Esophagus mucosa (tissue), 1 donor: ENCODE data around the gene PIK3CD. TPM values are rescaled to one million over a fixed set of nuclear protein-coding genes. Genes with fewer than 3 reads are reported as not detected.

Experiments used
- ATAC-seq: fragments of 200-7000 bp; cut with Tn5 transposase; one replicate; pipeline ENCODE4 v1.9.1; 2020
- total RNA-seq: library from RNA; stranded (reverse); gene quantifications from one replicate; pipeline ENCODE4 v1.2.4, GENCODE V29; 2023
- donor health status: DM: yes; HTN: yes; CAD: no.

Gene PIK3CD
- total RNA-seq: 6.2 TPM

DNA sequence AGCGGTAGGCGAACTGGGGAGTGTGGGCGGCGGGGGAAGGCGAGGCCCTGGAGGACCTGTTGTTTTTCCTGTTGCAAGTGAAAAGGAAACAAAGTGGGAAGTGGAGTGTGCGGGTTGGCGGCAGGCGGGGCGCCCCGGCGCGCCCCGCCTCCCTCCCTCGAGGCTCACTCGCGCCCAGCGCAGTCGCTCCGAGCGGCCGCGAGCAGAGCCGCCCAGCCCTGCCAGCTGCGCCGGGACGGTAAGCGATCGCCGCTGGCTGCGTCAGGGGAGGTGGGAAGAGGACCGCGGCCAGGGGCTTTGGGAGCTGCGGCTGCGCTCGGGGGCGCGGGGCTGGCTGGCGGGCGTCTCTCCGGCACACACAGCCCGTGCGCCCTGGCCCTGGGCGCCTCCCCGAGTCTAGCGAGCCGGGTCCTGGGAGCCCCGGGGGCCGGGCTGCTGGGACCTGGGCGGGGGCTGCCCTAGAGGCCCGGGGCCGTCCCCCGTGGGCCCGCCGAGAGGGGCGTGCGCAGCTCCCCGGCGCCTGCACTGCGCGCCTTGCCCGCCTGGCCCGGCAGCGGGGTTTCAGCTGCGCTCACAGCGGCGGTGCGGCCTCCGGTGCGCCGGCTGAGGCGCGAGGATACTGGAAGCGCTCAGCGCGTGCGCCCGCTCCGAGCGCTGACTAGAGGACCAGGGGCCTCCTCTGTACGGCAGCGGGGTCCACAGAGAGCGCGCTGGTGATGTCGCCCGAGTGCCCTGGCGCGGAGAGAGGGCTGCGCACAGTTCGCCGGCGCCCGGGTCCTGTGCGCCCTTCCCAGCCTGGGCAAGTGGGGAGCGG, at the start of gene PIK3CD:
PIK3CD (plus strand) TSS at position 167 of the 814 bp plus-strand sequence. CDS start 58,725 bp downstream, outside the sequence.
- ATAC-seq: peak; percentile 68

DNA sequence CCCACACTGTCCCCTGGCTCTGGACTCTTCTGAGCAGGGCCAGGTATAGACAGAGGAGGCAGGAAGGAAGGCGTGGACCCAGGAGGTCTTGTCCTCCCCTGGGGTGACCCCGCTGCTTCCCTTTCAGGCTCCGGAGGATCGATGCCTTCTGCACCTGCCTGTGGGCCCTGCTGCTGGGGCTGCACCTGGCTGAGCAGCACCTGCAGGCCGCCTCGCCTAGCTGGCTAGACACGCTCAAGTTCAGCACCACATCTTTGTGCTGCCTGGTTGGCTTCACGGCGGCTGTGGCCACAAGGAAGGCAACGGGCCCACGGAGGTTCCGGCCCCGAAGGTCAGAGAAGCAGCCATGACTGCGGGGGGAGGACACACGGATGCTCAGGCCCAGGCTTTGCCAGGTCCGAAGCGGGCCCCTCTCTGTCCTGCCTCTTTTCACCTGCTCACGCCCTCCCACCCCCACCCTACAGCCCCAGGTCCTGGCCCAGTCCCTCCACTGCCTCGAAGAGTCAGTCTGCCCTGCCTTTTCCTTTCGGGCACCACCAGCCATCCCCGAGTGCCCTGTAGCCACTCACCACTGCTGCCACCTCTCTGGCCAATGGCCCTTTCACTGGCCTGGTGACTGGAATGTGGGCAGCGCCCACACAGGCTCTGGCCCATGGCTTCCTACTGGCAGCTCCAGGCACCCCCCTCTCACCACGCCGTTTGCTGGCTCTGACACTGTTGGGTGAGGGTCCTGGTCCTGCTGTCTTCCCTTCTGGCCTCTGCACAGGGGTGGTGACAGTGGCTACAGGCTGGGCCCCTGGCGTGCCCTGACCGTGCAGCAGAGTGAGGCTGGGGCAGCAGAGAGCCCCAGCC, 49.4 kb upstream of the PIK3CD start:
- ATAC-seq: no peak

DNA sequence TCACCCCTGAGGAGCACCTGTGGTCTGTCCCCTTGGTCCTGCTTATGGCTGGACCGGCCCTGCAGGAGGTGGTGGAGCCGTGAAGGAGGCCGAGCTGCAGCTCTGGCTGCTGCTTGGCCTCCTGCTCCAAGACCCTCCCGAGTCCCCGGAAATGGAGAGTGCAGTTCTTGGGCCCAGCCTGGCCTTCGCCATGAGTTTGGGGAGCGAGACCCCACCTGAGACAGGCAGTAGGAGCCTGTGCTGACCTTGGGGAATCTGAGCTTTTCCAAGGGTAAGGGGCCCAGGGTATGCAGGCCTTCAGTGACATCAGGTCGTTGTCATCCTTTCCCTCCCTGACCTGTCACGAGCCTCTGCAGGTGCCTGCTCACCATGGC, 48.8 kb upstream of the PIK3CD start:
- no peak for ATAC-seq

DNA sequence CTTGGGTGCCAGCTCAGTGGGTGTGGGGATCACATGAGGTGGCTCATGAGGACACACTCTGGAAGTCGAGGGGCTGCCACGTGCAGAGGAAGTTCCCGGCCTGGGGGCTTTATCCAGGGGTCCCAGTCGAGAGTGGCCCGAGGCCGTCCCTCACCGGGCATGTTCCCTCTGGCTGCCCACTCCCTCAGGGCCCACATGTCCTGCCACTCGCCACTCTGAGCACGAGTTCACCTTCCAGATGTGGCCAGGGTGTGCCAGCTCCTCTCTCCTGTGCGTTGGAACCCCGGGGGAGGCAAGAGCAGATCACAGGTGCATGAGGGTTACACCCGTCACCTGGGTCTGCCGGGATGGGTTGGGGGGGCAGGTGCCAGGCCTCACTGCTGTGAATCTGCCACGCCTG, 48.2 kb upstream of the PIK3CD start:
- no peak for ATAC-seq

DNA sequence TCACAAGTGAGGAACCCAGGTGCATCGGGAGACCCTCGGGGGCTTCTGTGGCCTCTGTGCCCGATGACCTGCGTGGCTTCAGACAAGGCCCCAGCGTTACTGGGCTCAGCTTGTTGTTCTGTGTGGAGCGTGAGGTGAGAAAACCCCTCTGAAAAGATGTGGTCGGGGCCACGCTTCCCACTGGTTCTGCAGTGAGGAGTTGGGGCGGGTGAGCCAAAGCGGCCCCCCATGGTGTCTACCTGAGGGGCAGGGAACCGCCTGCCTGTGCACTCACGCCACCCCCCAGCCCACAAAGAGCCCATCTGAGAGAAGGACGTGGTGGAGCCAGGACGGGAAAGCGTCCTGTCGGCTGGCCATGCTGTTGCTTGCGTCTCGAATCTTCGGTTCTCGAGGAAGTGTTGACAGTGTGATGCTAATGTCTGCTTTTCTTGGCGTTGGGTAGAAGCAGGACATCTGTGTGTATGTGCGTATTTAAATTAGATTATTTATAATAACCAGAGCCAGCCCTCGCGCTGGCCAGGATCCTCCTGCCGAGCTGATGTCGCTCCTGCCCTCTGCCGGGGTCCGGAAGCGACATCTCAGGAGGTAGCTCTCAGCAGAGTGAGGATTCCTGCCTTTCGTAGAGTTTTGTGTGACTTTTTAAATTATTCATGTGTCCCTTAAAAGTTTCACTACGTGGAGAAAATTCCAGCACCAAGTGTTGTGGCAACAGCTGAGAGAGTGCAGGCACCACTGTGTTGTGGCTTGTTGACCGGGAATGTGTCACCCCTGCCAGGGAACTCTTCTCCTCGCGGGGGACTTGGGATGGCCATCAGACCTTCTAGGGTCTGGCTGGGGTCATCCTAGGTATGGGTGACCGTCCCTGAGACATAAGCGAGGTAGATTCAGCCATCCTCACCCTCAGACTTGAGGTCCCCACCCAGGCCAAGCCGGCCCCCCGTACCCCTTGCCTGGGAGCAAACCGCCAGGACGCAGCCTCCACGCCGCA, 47.5 kb upstream of the PIK3CD start:
- ATAC-seq: no peak

DNA sequence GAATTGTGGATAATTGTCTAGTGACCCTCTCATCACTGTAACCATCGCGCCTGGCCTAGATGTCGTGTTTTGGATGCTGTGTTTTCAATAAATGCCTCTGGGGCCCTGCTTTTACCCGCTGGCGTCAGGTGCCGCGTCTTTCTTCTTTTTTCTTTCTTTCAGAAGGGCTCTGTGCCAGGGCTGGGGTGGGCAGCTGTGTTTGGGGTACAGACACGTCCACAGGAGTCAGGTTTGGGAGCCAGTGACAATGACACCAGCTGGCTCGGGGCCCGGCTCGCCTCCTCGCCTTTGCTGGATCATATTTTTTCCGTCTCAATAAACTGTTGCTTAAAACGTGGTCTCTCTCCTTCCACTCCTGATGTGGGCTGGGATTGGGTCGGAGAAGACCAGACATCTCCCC, 46.7 kb upstream of the PIK3CD start:
- ATAC-seq: no peak

DNA sequence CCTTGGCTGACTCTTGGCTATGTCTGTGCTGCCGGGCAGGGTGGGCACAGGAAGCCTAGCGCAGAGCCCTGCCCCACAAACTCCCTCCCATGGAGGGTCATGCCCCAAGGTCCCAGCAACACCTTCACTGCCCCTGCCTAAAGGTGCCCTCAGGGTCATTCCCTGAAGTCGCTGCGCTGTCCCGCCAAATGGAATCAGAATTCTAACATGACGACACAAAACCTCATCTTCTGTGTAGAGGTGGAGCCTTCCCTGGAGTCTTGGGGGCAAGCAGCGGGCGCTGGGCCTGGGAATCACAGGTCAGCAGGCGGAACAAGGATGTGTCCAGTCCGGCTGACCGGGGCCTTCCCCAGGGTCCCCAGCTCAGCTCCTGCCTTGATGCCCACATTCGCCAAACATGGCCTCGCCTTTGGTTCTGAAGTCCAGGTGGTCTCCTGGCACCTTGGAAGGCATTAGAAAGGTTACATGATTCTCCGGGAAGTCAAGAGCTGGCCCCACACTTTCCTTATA, 45.5 kb upstream of the PIK3CD start:
- ATAC-seq: no peak

DNA sequence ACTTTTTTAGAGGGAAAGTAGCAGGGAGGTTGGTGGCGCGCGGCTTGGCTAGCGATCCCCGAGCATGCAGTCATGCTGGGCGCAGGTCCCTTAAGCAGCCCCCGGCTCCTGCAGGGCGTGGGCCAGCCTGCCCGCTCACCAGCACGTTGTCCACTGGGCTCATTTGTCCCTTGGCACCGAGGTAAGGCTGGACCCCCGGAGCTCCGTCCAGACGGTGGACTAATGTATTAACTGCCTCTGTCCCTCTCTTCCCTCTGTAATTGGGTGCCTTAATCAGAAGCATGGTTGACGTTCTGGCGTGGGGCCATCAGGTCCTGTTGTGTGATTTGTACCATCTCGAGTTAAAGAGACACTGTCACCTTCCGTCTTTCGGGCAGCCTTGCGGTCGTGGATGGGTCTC, 45.1 kb upstream of the PIK3CD start:
- no peak for ATAC-seq

DNA sequence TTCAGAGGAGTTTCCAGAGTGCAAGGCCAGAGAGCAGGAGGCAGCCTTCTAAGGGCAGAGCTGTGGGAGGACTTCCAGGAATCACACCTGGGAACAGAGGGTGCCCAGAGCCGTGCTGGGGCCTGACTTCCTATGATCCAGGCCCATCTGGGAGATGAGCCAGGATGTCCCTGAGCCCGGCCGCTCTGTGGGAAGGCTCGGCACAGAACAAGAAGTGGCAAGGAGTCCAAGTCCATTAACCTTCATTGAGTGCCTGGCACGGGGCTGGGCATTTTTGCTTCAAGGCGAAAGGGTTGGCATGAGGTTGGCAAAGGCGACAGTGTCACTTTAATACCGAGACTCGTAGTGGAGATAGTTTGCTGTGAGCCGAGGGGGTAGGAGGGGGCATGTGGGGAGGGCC, 44.6 kb upstream of the PIK3CD start:
- no peak for ATAC-seq

DNA sequence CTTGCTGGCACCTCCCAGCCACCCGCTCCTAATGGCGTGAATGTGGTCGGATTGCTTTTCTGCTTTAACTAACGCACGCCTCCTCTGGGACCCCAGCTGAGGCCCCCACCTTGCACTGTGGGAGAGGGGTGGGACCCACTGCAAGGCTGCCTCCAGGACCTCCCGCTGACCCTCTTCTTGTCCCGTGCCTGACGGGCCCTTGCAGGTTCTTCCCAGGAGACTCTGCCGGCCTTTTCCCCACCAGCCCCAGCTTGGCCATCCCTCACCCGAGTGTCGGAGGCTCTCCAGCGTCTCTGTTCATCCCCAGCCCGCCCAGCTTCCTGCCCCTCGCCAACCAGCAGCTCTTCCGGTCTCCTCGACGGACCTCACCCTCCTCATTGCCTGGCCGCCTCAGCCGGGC, 44.2 kb upstream of the PIK3CD start:
- ATAC-seq: no peak

DNA sequence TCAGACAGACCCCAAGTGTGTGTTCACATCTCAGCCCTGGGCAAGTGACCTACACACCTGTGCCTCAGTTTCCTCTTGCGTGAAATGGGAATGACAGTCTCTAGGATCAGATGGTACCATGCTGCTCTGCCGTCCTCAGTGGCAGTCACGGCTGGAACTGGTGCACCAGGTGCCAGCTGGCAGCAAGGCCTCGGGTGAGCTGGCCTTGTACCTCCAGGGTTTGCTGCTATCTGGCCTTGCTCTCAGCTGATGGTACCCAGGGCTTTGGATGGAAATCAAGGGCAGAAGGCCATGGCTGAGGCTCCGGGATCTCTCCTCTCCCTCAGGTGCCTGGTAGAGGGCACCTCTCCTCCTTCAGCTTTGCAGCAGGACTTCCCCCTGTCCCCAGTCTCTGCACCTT, 41.5 kb upstream of the PIK3CD start:
- ATAC-seq: no peak

DNA sequence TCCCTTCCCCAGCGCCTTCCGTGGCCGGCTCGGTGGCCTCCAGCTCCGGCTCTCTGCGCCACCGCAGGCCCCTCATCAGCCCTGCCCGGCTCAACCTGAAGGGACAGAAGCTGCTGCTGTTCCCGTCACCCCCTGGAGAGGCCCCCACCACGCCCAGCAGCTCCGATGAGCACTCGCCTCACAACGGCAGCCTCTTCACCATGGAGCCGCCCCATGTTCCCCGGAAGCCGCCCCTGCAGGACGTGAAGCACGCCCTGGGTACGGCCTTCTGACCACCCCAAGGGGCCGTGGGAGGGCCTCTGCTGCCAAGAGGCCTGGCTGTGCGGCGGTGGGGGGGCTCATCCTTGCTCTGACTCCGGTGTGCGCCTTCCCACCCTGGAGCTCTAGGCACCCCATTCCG, 41.0 kb upstream of the PIK3CD start:
- ATAC-seq: no peak

DNA sequence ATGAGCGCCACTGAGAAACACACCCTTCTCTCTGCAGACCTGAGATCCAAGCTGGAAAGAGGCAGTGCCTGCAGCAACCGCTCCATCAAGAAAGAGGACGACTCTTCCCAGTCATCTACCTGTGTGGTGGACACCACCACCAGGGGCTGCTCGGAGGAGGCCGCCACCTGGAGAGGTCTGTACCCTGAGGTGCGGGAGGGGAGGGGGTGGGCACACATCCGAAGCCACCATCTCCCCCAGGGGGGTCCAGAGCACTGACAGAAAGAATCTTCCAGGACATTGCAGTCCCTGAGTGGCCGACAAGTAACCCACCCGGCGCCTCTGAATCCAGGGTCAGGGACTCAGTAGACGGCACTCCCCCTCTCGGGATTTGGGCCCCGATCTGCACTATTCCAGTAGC, 39.8 kb upstream of the PIK3CD start:
- no peak for ATAC-seq

DNA sequence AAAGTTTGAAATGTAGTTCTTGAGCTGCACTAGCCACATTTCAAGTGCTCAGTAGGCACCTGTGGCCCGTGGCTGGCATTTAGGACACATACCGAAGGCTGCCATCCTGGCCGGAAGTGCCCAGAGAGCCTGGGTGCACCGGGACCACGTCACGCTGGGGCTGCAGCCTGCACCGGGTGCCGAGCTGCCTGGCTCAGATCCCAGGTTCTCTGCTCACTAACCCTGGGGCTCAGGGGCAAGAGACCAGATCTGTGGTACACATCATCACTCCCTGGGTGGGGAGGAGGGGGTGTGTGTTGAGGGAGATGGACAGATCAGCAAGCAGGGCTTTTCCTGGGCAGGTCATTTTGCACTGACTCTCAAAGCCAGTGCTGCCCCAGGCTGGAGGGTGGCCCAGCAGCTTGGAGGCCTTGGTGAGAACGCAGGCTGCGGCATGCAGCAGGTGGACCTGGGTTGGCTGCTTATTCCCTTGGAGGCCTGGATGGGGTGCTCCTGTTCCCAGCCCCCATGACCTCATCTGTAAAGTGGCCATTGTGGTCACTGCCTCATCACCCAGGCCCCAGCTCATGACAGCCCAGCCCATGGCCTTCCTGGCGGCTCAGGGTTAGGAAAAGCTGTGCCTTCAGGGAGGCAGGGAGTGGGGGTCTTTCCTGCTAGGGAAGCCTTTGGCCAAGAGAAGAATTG, 39.2 kb upstream of the PIK3CD start:
- no peak for ATAC-seq

DNA sequence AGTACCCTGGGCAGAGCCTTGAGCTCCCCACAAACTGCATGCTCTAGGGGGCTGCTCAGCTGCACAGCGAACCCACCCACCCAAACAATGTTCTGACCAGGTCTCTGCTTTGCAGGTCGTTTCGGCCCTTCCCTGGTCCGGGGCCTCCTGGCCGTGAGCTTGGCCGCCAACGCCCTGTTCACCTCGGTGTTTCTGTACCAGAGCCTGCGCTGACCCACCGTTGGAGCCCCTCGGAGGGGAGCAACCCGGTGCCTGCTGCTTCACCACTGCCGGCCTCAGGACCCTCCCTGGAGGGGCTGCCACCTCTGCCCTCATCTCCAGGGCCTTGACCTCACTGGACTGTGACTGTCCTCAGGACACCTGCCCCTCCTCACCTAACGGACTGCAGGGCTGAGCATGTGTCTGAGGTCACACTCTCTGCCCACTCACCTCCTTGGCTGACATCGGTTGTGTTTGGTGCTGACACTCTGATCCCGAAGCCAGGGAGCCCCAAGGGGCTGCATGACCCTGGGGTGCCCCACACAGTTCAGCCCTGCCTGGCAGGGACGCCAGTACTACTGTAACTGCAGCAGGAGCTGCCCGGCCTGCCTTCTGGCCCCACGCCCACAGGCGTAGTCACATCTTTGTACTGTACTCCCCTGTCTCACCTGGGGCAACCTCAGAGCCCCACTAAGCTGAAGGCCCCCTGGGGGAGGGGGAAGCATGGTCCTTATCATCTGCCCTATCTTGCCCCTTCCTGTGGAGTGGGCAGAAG, 38.5 kb upstream of the PIK3CD start:
- peak; percentile 6 for ATAC-seq

DNA sequence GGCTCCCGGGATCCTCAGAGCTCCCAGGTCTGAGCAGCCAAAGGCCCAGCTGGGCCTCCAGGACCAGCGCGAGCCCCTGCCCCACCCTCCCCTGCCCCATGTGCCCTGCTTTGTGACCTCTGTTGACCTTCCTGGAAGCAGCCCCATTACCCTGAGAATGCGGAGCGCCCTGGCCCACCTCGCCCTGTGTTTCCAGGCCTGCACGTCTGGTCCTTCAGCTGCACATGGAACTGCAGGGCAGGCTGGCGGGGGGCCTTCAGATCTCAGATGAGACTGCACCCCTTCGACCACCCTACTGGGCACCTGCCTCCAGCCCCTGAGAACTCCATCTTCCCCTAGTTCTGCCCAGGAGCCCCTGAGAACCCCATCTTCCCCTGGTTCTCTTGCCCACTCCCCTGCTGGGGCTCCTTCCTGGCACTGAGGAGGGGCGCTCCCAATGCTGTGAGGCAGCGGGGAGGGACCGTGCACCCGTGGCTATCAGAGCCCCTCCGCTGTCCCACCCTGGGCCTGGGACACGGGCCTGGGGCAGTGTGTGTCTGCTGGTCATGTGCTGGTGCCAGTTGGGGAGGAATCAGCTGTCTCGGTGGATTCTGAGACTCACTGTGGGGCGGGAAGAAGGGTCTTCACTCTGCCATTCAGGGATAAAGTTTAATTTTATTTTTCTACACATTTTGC, 37.8 kb upstream of the PIK3CD start:
- no peak for ATAC-seq

DNA sequence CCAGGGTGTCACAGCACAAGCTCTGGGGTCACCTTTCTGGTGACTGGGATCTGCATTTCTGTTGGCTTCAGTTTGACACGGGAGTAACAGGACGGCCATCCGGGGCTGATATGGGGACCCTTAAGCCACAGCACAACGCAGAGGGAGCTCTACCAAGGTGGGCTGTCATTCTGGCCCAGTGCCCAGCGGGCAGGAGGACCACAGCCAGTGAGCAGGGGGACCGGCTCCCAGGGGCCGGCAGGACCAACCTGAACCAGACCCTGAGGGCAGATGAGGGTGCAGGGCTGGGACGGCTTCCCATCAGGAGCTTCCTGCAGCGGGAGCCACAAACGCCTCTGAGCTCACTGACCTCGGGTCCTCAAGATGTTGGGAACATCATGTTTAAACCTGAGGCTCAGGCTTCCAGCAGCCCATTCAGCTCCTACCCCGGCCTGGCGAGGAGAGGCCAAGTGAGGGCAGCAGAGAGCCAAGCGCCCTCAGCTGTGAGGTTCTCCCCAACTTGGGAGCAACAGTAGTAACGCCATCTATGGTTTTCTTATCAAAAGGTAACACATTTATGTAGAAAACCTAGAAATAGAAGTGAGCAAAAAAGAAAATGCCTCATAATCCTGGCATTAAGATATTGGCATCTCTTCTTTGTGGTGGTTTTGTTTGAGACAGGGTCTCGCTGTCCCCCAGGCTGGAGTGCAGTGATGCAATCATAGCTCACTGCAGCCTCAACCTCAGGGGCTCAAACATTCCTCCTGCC, 36.0 kb upstream of the PIK3CD start:
- peak; percentile 71 for ATAC-seq

DNA sequence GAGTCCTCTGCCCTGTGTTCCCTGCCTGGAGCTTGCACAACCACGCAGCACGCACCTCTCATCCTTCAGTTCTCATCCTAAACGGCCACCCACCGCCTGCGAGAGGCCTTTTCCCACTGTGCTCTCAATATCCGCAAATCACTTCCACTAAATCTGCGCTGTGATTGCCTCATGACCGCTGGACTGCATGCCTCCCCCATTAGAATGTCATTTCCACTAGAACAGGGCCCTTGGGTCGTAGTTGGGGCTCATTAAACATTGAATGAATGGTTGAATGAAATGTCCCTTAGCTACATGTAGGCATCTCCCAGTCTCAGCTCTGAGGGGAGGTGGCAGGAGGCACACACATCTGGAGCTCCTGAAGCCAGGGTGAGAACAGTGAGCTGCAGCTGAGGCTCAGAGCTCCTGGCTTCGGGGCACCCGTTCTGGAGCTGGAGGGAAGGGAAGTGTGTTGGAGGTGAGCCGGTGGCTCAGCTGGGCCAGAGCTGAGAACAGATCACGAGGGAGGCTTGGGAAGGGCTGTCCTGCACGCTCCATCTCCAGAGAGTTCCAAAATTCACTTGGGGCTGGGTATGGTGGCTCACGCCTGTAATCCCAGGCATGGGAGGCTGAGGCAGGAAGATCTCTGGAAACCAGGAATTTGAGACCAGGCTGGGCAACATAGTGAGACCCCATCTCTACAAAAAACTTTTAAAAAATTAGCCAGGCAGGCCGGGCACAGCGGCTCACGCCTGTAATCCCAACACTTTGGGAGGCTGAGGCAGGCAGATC, 32.4 kb upstream of the PIK3CD start:
- no peak for ATAC-seq

DNA sequence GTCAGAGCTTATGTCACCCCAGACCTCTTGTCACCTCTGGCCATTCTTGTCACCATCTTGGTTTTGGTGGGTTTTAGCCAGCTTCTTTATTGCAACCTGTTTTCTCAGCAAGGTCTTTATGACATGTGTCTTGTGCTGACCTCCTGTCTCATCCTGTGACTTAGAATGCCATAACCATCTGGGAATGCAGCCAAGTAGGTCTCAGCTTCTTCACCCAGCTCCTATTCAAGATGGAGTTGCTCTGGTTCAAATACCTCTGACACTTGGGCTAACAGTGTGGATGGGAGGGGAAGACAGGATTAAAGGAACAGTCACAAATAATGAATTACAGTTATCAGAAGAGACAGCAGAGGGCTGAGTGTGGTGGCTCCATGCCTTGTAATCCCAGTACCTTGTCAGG, 30.5 kb upstream of the PIK3CD start:
- no peak for ATAC-seq
